ENCODE data around the gene YWHAB.
A peak's percentile ranks its signal among the peaks of the same experiment; 100 is the strongest.

Gene YWHAB

GRCh38 chr20:44900231-44900854 lies 14.8 kb downstream of the YWHAB start:
- no peak overlapping the region for H3K4me3 ChIP-seq (replicated peaks in 1 of 2; ENCODE audit: low read depth in 2 of 2, low read length in 2 of 2)
- TF ChIP-seq, protein P1, sequence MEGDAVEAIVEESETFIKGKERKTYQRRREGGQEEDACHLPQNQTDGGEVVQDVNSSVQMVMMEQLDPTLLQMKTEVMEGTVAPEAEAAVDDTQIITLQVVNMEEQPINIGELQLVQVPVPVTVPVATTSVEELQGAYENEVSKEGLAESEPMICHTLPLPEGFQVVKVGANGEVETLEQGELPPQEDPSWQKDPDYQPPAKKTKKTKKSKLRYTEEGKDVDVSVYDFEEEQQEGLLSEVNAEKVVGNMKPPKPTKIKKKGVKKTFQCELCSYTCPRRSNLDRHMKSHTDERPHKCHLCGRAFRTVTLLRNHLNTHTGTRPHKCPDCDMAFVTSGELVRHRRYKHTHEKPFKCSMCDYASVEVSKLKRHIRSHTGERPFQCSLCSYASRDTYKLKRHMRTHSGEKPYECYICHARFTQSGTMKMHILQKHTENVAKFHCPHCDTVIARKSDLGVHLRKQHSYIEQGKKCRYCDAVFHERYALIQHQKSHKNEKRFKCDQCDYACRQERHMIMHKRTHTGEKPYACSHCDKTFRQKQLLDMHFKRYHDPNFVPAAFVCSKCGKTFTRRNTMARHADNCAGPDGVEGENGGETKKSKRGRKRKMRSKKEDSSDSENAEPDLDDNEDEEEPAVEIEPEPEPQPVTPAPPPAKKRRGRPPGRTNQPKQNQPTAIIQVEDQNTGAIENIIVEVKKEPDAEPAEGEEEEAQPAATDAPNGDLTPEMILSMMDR (IDR thresholded peaks at IDR 0.05; ENCODE audit: low read depth, low read length): no peak
- DNase-seq (ENCODE audit: low read depth in 2 of 2): no peak

DNA sequence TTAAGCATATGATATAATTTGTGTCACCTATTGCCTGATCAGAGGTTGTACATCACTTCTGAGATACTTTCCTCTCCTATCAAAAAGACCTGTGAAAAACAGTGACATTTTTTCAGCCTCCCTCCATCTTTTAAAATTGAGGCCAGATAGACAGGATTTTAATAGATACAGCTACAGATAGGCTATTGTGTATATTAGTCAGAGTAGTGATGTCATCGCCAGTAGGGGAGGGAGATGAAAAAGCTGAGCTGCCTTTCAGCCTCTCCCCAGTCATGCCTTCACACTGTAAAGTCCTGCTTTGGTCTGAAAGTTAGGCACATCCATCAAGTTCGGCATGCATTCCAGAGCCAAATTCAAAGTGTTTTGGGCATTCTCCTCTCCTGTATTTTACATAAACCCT lies 16.5 kb downstream of the YWHAB start:
- no peak overlapping the region for H3K4me3 ChIP-seq (replicated peaks in 1 of 2; ENCODE audit: low read depth in 2 of 2, low read length in 2 of 2)
- peak in 1 of 2 donors; percentile 56 for DNase-seq (ENCODE audit: low read depth in 2 of 2)
- TF ChIP-seq, protein P1 (IDR thresholded peaks at IDR 0.05; ENCODE audit: low read depth, low read length): no peak

DNA sequence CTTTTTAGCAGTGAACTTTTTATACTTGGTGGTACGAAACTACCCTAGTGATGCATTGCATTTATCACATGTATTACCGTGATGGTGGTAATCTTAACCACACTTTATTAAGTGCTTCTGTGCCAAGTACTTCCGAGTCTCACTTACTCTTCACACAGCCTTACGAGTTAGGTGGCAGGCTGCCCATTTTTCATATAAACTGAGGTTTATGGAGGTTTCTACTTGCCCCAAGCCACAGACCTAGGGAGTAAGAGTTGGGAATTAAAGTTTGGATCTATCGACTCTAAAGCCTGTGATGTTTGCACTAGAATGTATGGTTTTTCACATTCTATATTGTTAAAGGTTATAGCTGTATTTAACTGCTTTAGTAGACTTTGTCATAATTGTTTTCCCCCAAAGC lies 18.9 kb downstream of the YWHAB start:
- no peak for DNase-seq (ENCODE audit: low read depth in 2 of 2)
- H3K4me3 ChIP-seq (replicated peaks in 1 of 2; ENCODE audit: low read depth in 2 of 2, low read length in 2 of 2): no peak overlapping the region
- TF ChIP-seq, protein P1 (IDR thresholded peaks at IDR 0.05; ENCODE audit: low read depth, low read length): no peak

DNA sequence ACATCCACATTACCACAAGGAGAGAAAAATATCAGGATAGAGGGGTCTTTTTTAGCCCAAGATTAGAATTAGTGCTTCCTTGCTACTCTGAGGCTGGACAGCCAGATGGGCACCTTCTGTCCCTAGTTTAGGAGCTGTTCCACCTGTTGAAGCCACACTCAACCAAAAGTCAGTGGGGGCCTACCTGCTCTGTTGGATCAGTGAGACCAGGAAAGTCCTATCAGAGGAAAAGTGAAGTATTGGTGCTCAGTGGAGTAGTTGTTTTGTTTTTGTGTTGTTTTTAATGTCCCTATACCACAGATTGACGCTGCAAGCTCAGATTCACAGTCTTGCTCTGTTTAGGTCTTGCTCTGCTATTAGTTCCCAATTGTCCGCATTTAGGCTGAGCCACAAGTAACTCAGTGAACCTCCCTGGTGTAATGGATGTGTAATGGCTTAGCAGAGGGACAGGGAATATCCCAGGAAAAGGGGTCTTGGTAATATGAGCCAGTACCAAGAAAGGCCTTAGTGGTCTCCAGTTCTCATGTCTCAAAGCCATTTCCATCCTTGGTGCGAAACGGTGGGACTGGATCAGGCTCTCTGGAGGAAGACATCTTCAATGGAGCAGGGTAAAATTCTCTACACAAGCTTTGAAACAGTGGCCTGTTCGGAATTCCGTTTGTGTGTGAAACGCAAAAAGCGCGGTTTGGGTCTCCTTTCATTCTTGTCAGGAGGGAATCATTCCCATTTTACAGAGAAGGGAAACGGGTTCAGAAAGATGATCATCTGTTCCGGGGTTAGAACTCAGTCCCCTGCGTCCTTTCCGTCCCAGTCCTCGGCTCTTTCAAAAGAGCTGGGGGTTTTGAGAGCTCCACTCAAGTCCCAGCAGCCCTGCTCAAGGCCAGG lies 23.7 kb downstream of the YWHAB start:
- peak overlapping the region; percentile 71 to 74 for H3K4me3 ChIP-seq (replicated peaks in 1 of 2; ENCODE audit: low read depth in 2 of 2, low read length in 2 of 2)
- TF ChIP-seq, protein P1 (IDR thresholded peaks at IDR 0.05; ENCODE audit: low read depth, low read length): no peak
- no peak for DNase-seq (ENCODE audit: low read depth in 2 of 2)

DNA sequence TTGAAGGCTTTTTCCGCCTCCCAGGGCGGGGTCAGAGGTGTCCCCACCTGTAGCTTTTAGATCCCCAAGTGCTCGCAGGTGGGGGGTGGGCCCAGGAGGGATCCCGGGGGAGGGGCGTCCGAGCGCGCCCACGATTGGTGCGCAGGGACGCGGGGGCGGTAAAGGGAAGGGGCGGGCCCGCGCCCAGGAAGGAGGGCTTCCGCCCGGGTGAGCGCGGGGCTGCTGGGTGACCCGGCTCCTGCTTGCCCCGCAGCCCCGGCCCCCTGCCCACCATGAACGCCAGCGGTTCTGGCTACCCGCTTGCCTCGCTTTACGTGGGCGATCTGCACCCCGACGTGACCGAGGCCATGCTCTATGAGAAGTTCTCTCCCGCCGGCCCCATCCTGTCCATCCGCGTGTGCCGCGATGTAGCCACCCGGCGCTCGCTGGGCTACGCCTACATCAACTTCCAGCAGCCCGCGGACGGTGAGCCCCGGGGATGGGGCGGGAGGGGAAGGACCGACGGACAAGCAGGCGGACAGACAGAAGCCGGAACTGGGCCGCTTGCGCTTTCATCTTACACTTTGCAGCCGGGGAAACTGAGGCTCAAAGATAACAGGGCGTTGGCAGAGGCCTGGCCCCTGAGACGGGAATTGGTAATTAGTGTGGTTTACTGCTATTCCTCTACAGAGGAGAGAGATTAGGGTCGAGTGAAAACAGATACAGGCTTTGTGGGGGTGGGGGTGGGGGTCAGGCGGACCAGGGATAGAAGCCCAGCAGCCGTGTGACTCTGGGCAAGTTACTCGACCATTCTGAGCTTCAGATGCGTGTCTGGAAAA lies 24.6 kb downstream of the YWHAB start, which contains the start of gene PABPC1L:
PABPC1L (plus strand) TSS at position 189 of the 818 bp plus-strand sequence; CDS start at position 273, 84 bp downstream.
- TF ChIP-seq, protein P1 (IDR thresholded peaks at IDR 0.05; ENCODE audit: low read depth, low read length): no peak
- DNase-seq (ENCODE audit: low read depth in 2 of 2): peak; percentile 61 to 72
- peak within 1 kb of the TSS; percentile 71 to 74 for H3K4me3 ChIP-seq (replicated peaks in 1 of 2; ENCODE audit: low read depth in 2 of 2, low read length in 2 of 2)

- peak overlapping the region; percentile 71 to 74 for H3K4me3 ChIP-seq (replicated peaks in 1 of 2; ENCODE audit: low read depth in 2 of 2, low read length in 2 of 2)
- no peak for DNase-seq (ENCODE audit: low read depth in 2 of 2)
- TF ChIP-seq, protein P1 (IDR thresholded peaks at IDR 0.05; ENCODE audit: low read depth, low read length): no peak
Observed at GRCh38 chr20:44910690-44911262, 25.3 kb downstream of the YWHAB start.

Measured in cardiac fibroblast (primary cell).